NOMO-1 treated with dmso at 0.1 percent for 144 hours (cell line): ENCODE measurements around the gene SMCR8.
A peak's percentile ranks its signal among the peaks of the same experiment; 100 is the strongest.
"Not testable (repeated sequence)": the region's sequence is repeated elsewhere in the genome, so short reads cannot be mapped to it uniquely, and the experiment has no call there.

Experiments
- DNase-seq: peaks from one replicate; lab custom pipeline; 2025; ENCODE audit not compliant: unreplicated experiment; lab: John Stamatoyannopoulos, UW

Gene SMCR8, protein sequence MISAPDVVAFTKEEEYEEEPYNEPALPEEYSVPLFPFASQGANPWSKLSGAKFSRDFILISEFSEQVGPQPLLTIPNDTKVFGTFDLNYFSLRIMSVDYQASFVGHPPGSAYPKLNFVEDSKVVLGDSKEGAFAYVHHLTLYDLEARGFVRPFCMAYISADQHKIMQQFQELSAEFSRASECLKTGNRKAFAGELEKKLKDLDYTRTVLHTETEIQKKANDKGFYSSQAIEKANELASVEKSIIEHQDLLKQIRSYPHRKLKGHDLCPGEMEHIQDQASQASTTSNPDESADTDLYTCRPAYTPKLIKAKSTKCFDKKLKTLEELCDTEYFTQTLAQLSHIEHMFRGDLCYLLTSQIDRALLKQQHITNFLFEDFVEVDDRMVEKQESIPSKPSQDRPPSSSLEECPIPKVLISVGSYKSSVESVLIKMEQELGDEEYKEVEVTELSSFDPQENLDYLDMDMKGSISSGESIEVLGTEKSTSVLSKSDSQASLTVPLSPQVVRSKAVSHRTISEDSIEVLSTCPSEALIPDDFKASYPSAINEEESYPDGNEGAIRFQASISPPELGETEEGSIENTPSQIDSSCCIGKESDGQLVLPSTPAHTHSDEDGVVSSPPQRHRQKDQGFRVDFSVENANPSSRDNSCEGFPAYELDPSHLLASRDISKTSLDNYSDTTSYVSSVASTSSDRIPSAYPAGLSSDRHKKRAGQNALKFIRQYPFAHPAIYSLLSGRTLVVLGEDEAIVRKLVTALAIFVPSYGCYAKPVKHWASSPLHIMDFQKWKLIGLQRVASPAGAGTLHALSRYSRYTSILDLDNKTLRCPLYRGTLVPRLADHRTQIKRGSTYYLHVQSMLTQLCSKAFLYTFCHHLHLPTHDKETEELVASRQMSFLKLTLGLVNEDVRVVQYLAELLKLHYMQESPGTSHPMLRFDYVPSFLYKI

GRCh38 chr17:18314731-18315561 is at the start of gene SMCR8, which contains the start of gene TOP3A:
SMCR8 (plus strand) TSS chr17:18315293; CDS start chr17:18315790, 497 bp downstream.
TOP3A (minus strand) TSS chr17:18314994; CDS start chr17:18314778, 216 bp downstream.
- DNase-seq = peak; percentile 98

DNA sequence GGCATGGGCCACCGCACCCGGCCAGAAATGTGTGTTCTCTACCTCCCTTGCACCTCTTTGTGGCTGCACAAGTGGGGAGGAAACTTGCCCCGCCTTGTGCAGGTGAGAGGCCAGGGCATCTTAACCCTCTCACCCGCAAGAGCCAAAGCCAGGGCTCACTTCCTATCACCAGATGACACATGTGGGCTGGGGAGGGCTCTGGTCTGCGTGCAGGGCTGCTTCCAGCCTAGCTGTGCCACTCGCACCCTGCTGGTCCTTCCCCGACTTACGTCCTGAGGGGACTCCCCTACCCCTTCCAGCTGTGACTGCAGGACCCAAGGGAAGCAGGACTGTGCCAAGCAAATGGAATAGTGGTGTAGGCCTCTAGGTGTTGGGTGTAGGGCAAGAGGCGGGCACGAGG is 47.7 kb upstream of the SMCR8 start:
- no peak for DNase-seq

DNA sequence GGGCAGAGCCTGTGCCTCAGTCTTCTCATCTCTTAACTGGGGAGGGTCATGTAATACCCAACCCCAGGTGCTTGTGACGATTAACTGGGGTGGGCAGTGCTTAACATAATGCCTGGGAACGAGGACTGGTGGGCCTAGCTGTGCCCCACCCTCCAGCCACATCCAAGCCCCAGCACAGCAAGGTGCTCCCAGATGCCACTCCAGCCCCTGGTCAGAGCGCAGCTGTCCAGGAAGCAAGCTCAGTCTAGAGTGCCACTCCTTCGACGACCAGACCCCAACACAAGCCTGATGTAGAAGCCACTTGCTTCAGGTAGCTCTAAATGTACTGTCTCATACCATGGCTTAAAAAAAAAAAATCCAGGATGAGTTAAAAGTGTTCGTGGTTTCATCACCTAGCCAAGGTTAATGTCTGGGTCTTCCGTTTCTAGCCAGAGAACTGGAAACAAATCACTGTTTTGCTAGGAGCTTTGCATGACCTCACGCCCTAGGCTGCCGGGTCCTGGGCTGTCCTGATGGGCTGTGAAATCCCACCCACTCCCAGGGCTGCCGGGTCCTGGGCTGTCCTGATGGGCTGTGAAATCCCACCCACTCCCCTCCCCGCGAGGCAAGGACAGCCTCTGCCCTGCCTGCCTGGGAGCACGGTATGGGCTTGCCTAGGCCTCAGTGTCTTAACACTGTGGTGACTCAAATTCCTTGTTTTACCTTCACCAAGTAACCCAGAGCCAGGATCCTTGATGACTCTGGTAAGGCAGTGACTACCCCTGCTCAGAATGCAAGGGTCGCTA is 47.0 kb upstream of the SMCR8 start:
- no peak for DNase-seq

- no peak for DNase-seq
These were observed 44.8 kb upstream of the SMCR8 start for GRCh38 chr17:18270046-18270931.

- DNase-seq = no peak
These were observed 38.0 kb upstream of the SMCR8 start for GRCh38 chr17:18277076-18277475.

GRCh38 chr17:18278867-18279266 is 36.2 kb upstream of the SMCR8 start:
- DNase-seq = no peak

GRCh38 chr17:18280249-18280648 is 34.8 kb upstream of the SMCR8 start:
- DNase-seq = no peak

GRCh38 chr17:18280766-18281371 is 34.2 kb upstream of the SMCR8 start:
- DNase-seq = no peak

DNA sequence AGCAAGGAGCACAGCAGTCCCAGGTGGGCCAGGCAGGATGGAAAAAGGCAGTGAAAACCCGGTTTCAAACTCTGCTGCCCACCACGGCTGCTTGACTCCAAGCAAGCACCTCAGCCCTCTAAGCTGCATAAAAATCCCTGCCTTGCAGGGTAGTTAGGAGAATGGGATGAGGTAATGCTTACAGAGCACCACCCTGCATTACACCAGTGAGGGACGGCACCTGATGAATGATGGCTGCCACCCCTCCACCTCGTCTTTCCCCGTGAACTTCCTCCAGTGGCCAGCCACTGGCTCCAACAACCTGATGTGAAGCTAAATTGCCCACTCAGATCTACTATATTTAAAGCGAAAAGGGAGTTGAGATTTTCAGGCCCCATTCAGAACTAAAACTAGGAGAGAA is 33.3 kb upstream of the SMCR8 start:
- no peak for DNase-seq

- no peak for DNase-seq
These were observed 29.8 kb upstream of the SMCR8 start for GRCh38 chr17:18285296-18285695.

GRCh38 chr17:18291718-18292540 is 23.2 kb upstream of the SMCR8 start:
- DNase-seq = no peak

- DNase-seq = not testable (repeated sequence)
These were observed 17.0 kb upstream of the SMCR8 start for GRCh38 chr17:18298061-18298460.

DNA sequence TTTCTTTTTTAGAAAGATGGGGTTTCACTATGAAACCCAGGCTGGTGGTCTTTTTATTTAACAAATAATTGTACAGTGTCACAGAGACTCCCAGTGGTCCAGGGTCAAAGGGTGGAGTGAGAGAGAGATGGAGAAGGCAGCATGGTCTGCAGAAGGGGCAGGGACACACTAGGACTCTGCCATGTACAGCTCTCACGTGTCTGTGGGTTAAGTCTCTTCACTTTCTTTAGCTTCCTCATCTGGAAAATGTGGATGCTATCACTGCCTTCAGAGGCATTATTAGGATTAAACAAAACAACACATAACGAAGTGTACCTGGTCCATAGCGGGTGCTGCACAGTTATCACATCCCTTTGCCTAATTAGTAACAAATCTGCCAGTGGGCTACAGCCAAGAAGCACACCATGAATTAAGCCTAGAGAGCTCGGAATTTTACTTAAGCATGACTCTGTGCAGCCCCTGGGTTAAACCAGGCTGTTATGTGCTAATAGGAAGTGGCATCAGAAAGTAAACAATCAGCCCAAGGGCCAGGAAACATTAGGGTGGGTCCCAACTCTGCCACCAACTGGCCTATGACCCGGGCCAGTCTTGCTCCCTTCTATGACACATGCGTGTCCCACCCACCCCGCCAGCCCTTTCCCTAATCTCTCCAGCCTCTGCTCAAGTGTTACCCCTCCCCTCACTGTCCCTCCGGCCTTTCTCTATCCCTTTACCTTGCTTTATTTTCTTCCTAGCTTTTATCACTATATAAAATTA is 14.2 kb upstream of the SMCR8 start:
- peak; percentile 25 for DNase-seq

- not testable (repeated sequence) for DNase-seq
These were observed 11.9 kb upstream of the SMCR8 start for GRCh38 chr17:18303206-18303605.

- DNase-seq = no peak
These were observed 5.9 kb upstream of the SMCR8 start for GRCh38 chr17:18309202-18309601.

DNA sequence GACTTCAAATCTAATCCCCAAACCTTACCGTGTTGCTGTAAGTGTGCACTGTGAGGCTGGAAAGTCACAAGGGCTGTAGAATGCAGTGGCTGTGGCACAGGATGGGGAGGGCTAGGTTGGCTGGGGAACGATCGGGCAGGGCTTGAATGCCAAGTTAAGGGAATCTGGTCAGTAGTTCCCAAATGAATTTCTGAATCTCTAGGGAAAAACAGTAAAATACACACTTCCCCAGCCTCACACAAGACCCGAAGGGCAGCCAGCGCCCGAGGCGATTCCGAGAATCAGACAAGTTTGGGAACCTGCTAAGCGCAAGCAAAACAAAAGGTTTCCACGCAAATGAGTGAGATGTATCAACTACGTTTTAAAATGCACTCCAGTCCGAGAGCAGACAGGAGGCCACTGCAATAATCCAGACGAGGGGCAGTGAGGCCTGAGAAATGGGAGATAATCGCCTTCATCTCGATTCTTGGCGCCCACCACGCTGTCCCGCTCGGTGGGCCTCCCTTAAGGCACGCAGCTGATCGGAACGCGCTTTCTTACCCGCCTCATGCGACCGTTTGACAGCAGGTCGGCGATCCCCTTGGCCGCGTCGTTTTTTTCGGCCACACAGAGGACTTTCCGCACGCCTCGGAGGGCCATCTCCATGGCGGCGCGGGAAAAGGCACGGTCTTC is 898 bp upstream of the SMCR8 start:
- no peak for DNase-seq

GRCh38 chr17:18315562-18315922 is 449 bp downstream of the SMCR8 start:
- peak; percentile 56 for DNase-seq
